GM19438 (cell line): ENCODE results near the gene IL1R2.
"Not testable (repeated sequence)": the region's sequence is repeated elsewhere in the genome, so short reads cannot be mapped to it uniquely, and the experiment has no call there.

Source experiments
- ATAC-seq: cut with Tn5 transposase; IDR thresholded peaks from one replicate; pipeline ENCODE4 v1.9.1; 2021; ENCODE audit warnings: low read depth; ENCODE audit not compliant: unreplicated experiment

The IL1R2 gene

DNA sequence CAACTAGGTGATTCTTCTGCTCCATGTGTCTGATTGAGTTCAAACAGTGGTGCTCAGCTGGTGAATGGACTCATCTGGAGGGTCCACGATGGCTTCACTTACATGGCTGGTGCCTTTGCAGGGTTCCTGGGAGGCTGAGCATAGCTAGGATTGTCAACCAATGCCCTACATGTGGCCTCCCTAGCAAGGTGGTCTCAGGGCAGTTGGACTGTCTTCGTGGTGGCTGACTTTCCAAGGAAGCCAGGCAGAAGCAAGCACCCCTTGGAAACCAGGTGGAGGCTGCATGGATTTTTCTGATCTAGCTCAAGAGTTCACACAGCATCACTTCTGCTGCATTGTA, 6.8 kb downstream of the IL1R2 start:
- no peak for ATAC-seq

DNA sequence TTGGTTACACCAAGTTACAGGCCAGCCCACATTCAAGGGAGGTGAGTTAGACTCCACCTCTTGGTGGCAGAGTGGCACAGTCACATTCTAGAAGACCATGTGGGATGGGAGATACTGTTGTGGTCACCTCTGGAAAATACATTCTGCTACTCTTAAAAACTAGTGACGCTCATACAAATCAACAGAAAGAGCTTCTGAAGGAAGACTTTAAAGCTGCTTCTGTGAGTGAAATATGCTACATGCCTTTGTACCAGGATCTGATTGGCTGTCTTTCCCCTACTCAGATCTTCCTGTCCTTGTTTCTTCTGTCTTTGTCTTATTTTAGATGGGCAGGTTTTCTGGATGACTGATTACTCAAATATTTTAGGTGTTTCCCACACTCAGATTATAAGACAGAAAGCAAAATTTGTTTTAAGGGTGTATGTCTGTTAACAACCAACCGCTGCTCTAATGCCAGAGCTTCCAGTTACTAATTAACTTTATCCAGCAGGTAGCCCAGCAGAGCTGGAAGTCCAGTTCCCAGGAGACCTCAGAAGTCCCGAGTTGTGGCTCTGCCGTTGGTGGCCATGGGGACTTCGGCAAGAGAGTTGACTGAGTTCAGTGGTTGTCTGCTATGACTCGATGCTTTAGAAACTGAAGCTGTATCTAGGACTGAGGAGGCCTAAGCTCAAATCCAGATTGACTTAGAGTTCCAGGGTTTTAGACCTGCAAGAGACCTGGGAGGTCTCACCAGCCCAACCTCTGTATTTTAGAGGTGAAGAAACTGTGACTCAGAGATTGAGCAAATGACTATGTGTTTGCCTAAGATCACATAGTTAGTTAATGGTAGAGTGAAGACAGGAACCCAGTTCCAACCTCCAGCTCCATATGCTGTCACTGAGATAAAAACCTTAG, 7.4 kb downstream of the IL1R2 start:
- no peak for ATAC-seq

DNA sequence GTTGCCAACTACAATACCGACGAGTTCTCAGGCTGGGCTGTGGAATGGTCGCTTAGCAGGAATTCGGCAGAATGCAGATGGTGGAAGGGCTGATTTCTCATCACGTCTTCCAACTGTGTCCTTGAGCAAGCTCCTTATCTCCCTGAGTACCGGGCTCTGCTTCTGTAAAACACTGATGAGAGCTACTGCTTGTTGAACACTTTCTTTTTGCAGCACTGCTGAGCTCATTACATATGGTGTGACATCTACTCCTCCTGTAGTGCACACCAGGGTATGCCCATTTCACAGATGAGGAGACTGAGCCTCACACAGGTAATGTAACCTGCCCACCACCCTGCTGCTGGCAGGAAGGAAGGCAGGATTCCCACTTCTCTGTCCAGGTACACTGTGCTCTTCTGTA, 8.3 kb downstream of the IL1R2 start:
- ATAC-seq = no peak

DNA sequence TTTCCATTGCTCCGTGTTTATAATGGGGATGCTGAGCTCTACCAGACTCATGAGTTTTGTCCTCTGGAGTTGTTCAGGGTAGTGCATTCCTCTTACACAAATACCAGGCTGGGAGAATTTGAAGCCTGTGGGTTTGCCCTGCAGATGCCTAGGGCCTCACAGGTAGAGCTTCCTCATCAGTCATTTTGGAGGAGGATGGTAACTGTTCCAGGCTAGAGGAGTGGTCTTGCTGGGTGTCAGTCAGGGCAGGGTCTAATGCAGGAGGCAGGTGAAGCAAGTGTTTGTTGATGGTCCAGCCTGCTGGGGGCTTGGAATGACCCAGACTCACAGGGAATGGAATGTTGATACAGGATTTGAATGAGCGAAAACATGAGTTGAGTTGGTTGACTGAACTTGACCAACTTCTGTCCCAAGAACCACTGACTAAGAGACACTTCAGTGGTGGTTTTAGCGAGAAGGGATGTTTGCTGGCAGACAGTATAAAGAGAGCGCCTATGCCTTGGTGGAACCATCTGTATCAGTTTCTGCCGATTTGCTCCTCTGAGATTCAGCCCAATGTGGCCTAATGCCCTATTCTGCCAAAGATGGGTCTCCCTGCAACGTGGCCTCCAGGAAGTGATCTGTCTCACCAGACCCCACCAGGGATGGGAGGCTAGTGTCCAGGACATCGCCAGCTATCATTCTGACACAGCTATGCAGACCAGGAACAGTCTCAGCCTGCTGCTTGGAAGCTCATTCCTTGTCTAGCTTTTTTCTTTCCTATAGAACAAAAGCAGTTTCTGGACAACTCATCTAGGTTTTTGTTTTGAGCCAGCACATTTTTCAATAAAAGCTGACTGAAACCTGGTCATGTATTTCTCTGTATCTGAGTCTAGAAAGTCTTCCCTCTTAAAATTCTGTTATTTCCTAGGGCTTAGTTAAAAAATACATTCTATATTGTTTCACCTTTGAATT, 9.3 kb downstream of the IL1R2 start:
- ATAC-seq = no peak

DNA sequence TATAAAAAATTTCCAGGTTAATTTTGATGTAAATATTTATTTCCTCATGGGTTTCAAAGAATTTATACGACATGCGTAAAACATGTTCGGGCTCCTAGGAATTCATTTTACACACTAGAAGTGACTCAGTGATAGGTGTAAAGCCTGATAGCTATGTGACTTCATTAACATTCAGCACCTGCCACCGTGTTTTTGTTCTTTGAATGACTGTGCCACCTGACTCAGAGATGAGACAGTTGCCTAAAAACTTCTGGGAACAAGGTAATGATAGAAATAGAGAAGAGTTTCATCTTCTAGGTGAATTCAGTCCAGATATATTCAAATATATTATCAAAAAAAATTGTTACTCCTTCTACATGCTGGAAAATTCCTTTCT, 10.0 kb downstream of the IL1R2 start:
- no peak for ATAC-seq

DNA sequence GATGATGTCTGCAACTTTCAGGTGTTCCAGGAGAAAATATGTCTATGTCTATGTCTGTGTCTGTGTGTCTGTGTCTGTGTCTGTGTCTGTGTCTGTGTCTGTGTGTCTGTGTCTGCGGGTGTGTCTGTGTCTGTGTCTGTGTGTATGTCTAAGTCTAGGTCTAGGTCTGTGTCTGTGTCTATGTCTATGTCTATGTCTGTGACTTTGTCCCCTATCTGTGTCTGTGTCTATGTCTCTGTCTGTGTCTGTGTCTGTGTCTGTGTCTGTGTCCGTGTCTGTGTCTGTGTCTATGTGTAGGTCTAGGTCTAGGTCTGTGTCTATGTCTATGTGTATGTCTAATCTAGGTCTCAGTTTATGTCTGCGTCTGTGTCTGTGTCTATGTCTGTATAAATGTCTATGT, 10.5 kb downstream of the IL1R2 start:
- no peak for ATAC-seq

DNA sequence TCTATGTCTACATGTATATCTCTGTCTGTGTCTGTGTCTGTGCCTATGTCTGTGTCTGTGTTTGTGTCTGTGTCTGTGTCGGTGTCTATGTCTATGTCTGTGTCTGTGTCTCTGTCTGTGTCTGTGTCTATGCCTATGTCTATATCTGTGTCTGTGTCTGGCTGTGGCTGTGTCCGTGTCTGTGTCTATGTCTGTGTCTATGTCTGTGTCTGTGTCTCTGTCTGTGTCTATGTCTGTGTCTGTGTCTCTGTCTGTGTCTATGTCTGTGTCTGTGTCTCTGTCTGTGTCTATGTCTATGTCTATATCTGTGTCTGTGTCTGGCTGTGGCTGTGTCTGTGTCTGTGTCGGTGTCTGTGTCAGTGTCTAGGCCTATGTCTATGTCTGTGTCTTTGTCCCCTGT, 11.1 kb downstream of the IL1R2 start:
- ATAC-seq = not testable (repeated sequence)

DNA sequence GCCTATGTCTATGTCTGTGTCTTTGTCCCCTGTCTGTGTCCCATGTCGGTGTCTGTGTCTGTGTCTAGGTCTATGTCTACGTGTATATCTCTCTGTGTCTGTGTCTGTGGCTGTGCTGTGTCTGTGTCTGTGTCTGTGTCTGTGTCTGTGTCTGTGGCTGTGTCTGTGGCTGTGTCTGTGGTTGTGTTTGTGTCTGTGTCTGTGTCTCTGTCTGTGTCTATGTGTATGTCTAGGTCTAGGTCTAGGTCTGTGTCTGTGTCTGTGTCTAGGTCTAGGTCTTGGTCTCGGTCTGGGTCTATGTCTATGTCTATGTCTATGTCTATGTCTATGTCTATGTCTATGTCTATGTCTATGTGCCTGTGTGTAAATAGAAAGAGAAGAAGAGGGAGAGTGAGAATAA, 11.9 kb downstream of the IL1R2 start:
- no peak for ATAC-seq

DNA sequence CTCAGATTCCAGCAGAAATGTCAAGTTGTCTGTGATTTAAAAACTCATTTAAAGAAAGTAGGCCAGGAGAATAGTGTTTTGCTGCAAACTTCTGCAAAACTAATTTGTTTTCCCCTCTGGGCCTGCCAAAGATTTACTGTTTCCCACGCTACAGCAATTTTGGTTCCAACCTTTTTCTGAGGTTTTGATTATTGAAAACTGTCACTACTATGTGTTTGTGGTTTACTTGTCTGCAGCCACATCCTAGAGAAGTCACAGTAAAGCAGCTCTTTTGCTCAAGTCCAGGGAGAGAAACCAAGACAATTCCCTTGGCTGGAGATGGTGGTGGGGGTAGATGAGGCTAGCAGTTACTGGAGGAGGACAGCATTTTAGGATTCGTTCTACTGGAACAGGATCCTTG, 12.8 kb downstream of the IL1R2 start:
- no peak for ATAC-seq

DNA sequence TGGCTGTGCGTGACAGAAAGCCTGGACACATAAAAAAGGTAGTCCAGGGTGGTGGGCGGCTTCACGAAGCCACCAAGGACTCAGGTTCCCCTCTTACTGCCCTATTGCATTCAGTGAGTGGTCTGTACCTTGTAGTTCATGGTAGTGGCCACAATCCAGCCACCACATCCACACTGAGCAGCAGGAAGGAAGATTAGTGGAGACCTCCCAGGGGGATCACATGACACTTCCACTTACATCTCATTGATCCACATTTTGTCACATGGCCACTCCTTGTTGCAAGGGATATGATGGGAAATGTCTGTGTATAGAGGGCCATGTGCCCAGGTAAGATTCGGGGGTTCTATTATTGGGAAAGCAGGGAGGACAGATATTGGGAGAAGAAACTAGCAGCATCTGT, 13.7 kb downstream of the IL1R2 start:
- no peak for ATAC-seq

DNA sequence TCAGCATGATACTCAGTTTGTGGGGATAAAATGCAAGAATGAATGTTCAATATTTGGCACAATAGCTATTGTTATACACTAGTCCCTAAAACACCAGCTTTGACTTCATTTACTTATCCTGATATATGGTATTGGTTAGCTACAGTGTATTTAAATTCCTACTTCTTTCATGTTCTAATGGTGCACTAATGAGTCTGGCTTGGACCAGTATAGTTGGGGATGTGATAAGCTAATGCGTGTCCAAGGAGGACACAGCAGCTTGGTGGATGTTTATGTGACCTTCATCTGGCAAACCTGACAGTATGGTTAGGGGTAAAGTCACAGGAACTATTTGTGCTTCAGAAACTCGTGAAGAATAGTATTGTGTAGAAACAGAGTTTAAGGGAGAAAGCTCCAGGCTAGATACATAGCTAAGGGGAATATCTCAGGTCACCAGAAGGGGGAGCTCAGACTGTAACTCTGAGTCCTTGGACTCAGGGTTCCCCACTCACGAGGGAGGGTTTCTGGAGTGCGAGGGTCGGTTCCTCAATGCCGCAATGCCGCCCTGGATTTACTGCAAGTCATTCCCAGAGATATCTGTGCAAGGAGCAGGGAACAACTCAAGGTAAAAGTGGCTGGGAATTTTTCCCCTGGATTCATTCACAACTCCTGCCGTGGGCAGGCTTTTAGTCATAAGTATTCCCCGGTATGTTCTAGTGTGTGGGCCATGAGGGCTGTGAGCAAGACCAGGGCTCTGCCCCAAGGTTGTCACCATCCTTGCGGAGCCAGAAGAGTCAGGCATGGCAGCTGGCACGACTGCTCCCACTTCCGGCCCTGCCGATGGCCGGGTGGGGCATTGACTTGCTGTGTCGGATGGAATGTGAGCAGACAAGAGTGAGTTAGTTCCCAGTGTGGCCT, 14.5 kb downstream of the IL1R2 start:
- ATAC-seq = no peak

DNA sequence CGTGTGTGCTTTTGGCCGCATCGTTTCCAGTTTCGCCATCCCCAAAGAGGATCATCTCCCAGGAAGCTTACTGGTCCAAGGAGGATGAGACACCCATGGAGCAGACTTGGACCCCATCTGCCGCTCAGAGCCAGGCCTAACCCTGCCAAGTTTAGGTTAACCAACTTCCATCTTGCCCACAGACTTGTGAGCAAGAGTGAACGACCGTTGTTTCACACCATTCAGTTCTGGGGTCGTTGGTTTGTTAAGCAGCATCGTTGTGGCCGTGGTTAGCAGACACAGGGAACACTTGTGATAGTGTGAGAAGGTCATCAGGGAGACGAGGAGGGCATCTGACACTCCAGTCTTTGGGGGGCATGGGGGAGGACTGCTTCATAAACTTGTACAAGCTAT, 15.1 kb downstream of the IL1R2 start:
- ATAC-seq = no peak

DNA sequence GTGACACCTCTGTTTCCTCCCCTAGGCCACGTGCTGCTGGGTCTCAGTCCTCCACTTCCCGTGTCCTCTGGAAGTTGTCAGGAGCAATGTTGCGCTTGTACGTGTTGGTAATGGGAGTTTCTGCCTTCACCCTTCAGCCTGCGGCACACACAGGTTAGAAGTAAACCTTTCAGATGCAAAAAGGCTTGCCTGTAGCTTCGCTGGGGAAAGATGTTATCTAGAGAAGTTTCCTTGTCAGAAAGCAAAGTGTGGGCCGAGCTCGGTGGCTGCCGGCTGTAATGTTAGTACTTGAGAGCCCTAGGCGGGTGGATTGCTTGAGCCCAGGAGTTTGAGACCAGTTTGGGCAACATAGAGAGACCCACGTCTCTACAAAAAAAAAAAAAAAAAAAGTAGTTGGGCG, 16.7 kb downstream of the IL1R2 start:
- ATAC-seq = no peak

DNA sequence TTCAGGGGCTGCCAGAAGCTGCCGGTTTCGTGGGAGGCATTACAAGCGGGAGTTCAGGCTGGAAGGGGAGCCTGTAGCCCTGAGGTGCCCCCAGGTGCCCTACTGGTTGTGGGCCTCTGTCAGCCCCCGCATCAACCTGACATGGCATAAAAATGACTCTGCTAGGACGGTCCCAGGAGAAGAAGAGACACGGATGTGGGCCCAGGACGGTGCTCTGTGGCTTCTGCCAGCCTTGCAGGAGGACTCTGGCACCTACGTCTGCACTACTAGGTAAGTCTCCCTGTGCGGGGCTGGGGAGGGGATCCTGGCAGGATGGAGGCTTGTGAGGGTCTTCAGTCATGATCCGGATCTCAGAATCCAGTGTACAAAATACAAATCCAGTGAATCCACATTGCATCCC, 17.8 kb downstream of the IL1R2 start:
- ATAC-seq = no peak

DNA sequence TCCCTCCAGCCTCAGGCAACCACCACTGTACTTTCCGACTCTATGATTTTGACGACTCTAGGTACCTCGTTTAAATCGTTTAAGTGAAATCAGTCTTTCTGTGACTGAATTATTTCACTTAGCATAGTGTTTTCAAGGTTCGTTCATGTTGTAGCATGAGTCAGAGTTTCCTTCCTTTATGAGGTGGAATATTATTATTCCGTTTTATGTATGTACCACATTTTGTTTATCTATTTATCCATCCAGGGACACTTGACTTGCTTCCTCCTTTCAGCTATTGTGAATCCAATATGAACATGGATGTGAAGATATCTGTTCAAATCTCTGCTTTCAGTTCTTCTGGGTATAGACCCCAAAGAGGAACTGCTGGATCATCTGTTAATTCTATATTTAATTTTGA, 19.1 kb downstream of the IL1R2 start:
- ATAC-seq = no peak

DNA sequence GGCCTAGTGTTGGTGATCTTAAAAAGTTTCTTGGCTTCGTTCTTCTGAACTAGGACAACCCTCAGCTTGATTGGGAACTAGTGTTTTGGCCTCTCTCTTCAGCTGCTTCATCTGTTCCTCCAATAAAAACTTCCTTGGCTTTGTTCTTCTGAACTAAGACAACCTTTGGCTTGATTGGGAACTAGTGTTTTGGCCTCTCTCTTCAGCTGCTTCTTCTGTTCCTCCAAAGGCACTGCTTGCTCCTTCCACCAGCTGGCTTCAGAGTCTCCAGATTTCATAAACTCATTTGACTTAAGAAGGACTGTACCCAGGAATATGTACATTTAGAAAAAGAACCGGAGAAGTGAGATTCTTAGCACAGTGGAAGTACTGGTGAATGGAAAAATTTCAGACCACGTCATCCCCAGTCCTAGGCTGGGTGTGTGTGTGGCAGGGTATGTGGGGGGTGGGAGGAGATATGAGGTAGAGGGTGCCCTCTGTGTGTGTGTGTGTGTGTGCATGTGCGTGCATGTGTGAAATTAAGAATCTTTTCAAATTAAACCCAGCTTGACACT, 20.4 kb downstream of the IL1R2 start:
- no peak for ATAC-seq

DNA sequence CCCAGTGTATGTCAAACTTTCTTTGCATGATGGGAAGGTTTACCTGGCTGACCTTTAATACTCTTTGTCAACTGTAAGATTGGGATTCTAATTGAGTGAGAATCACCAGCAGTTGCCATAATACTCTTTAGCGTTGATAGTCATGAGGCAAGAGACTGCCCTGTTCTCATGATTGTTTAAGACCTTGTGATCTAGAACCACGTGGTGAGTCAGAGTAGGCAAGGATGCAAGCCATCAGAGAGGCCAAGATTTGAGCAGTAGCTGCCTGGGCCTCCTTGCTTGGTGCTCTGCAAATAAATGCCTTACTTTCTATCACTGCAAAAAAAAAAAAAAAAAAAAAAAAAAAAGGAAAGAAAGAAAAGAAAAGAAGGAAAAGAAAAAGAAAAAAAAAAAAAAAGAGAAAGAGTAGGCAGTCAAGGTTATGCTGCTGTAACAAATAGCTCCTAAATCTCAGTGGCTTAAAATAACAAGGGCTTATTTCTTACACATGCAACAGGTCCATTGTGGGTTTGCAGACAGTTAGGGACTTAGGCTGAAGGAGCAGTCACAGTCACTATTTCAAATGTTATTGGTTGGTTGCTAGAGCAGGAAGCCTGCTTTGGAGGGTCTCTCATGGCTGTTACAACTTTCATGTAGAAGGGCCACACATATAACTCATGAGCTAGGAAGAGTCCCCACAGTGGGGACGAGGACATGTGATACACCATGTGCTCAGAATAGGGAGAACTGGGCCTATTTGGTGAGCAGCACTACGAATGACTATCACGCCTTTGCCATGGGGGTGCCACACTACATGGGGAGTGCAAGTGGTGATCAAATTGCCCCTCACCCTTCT, 21.7 kb downstream of the IL1R2 start:
- no peak for ATAC-seq

DNA sequence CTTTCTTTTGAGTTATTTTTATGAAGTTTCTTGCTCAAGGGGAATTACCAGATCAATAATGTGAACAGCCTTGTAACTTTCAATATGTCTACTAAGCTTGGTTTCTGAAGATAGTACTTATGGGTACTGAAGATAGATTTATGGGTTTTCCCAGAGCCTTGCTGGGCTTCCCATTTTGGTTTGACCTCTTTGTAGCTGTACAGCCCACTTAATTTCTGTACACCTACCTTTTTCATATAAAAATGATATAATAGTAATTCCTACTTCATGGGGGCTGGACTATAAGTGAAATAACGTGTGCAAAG, 22.2 kb downstream of the IL1R2 start:
- ATAC-seq = no peak

DNA sequence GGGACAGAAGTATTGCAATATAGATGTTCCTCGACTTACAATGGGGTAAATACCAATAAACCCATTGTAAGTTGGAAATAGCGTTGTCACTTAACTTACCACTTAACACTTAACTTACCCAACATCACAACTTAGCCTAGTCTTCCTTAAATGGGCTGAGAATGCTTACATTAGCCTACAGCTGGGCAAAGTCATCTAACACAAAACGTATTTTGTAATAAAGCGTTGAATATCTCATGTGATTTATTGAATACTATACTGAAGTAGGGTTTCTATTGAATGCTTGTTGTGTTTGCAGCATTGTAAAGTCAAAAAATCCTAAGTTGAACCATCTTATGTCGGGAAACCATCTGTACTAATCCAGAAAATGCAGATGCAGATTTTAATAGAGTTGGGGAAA, 23.6 kb downstream of the IL1R2 start:
- ATAC-seq = no peak
